Gastrocnemius medialis (tissue), 4 donors: ENCODE results near the gene DHRS1. TPM values are rescaled to one million over a fixed set of nuclear protein-coding genes. Genes with fewer than 3 reads are reported as not detected.

ENCODE experiments used
- ATAC-seq, 2 donors: fragments of 150-250 bp; one replicate each; pipeline ENCODE4 v1.9.1; 2016
- DNase-seq, 2 donors: peaks; one replicate each; pipeline ENCODE4 v3.0.0-alpha.2; 2019
- H3K27ac ChIP-seq, 4 donors: fragments of 200-600 bp; sonication (generic); 1 replicate in 1 of 4; 2 replicates in 3 of 4; pipeline ENCODE4 v1.5.1; 2016 to 2018; ENCODE audit warnings: mild to moderate bottlenecking in 2 of 4, moderate library complexity in 1 of 4
- H3K27me3 ChIP-seq, 3 donors: fragments of 200-600 bp; sonication (generic) in 2 of 3; 1 replicate in 1 of 3; 2 replicates in 2 of 3; pipeline versions ENCODE4 v1.5.1 to v1.6.0; 2016 to 2019; ENCODE audit warnings: mild to moderate bottlenecking in 1 of 3, moderate library complexity in 1 of 3
- H3K36me3 ChIP-seq, 2 donors: fragments of 200-600 bp; sonication (generic) in 1 of 2; one replicate each; pipeline ENCODE4 v1.5.1; 2017 to 2018
- H3K4me1 ChIP-seq, 2 donors: fragments of 200-600 bp; sonication (generic) in 1 of 2; one replicate each; pipeline ENCODE4 v1.5.1; 2016 to 2017; ENCODE audit warnings: mild to moderate bottlenecking in 2 of 2
- H3K4me3 ChIP-seq, 4 donors: fragments of 200-600 bp; sonication (generic) in 3 of 4; 1 replicate in 1 of 4; 2 replicates in 3 of 4; pipeline ENCODE4 v1.5.1; 2016 to 2019; ENCODE audit warnings: mild to moderate bottlenecking in 2 of 4
- H3K9me3 ChIP-seq, 3 donors: fragments of 200-600 bp; sonication (generic) in 2 of 3; 1 replicate in 1 of 3; 2 replicates in 2 of 3; pipeline ENCODE4 v1.5.1; 2016 to 2019
- CTCF ChIP-seq, 5 experiments: fragments of 450-650 bp in 3 of 5; fragments of 200-600 bp in 2 of 5; sonication (generic) in 2 of 5; IDR thresholded peaks in 4 of 5; conservative IDR thresholded peaks in 1 of 5; 1 replicate in 4 of 5; 2 replicates in 1 of 5; pipeline ENCODE4 v1.5.1; 2016 to 2019; ENCODE audit warnings: antibody characterized with exemption in 5 of 5, mild to moderate bottlenecking in 3 of 5, moderate library complexity in 3 of 5
- POLR2A ChIP-seq, 2 donors: fragments of 450-650 bp; IDR thresholded peaks; one replicate each; pipeline ENCODE4 v1.6.1; 2017; ENCODE audit warnings: antibody characterized with exemption in 2 of 2, mild to moderate bottlenecking in 2 of 2, moderate library complexity in 2 of 2
- in situ Hi-C, 4 donors: fragments of 200-750 bp; cut with MboI; loops; one replicate each; pipeline versions ENCODE4 v1.15.0 to v1.8.0; 2017; ENCODE audit warnings: low sequenced_read_pairs in 4 of 4
- intact Hi-C: fragments of 100-400 bp; cut with DNase I; formaldehyde crosslinking; loops from one replicate; pipeline ENCODE4 v1.15.1; 2023; ENCODE audit warnings: low total_unique reads
- total RNA-seq, 4 donors: library from RNA; depleted of rRNA; stranded (reverse); fragments of >200 nt; gene quantifications; one replicate each; pipeline versions ENCODE4 v1.1.0 to v1.2.3, GENCODE V29; 2016

The DHRS1 gene
- total RNA-seq, 4 donors from 2014 or later = 1.9 to 12.2 (median 8.2) TPM

DNA sequence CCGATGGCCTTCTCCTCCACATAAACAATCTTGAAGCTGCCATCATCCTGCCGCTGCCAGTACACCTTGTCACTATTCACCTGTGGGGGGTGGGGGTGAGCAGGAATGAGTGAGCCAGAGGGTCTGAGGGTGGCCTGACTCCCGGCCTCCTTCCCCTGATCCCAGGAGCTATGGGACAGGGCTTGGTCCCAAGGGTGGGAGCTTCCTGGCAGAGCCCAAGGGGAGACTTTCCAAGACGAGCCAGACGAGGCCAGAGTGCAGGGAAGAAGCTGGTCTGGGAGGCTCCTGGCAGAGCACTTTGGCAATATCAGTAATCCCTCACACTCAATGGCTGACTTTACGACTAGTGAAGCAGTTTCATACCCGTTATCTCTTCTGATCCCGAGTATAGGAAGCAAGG is 44.1 kb downstream of the DHRS1 start:
- no peak for ATAC-seq
- Histone ChIP-seq H3K27me3 (no peaks in the 10 kb centered on the region), H3K27ac (no peak overlapping the region), H3K4me3 (no peak overlapping the region), H3K36me3 (no peaks in the 10 kb centered on the region), H3K9me3 (no peaks in the 10 kb centered on the region), H3K4me1 (no peaks in the 10 kb centered on the region)
- in situ Hi-C loops (no loop called here), intact Hi-C loops (no loop called here)
- DNase-seq = no peak
- TF ChIP-seq CTCF (IDR thresholded peaks at IDR 0.05 in 4 of 5, conservative IDR thresholded peaks at IDR 0.05 in 1 of 5) (no peak), POLR2A (IDR thresholded peaks at IDR 0.05) (no peak)

DNA sequence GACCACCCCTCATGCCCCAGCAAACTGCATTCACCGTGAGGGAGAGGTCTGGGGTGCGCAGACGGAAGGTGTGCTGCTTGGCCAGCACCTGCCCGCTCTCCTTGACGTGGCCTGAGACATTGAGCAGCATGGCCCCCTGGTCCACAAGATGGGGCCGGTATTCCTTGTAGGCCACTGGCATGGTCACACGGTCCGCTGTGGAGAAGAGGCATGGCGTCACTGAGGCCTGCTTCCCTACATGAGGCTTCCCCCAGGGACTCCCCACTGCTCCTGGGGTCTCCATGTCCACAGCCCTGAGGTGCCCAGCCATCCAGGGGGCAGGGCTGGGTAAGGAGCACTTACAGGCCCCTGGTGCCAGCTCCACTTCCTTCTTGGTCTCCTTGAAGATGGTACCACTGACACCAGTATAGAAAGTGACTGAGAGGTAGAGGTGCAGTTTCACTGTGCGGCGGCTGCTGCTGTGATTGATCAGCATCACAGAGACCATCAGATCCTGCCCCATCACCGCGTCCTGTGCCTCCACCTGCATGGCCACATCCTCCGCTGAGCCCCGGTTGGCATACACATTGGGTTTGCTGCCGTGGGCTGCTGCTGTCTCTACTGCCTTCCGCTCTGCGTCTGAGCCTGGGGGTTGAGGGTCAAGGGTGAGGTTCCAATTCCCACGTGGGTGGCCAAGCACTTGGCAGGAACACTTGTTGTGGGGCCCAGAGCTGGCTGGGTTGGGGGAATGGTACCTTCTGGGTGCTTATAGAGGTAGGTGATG is 44.8 kb downstream of the DHRS1 start:
- H3K36me3 ChIP-seq = no peaks in the 10 kb centered on the region
- in situ Hi-C loops = no loop called here
- no peak for TF ChIP-seq CTCF (IDR thresholded peaks at IDR 0.05 in 4 of 5, conservative IDR thresholded peaks at IDR 0.05 in 1 of 5)
- TF ChIP-seq POLR2A (IDR thresholded peaks at IDR 0.05) = no peak

DNA sequence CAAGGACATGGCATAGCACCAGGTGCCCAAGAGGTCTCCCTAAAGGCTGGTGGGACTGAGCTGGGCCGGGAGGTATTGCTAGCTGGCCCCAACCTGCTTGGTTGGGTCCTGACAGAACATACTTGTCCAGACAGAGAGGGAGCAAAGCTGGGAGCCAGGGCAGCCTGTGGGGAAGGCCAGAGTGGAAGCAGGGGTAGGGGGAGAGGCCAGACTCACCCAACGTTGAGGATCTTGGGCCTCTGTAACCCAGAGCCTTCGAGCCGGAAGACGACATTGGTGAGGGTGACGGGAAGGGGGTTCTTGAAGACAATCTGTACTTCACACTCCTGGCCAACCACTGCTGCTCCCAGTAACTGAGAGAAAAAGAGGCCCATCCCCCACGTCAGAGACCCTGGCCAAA is 45.6 kb downstream of the DHRS1 start:
- no peak for ATAC-seq

More for the DNA sequence above, 44.8 kb downstream of the DHRS1 start:
- Histone ChIP-seq H3K9me3 (no peaks in the 10 kb centered on the region), H3K4me1 (no peaks in the 10 kb centered on the region), H3K4me3 (no peak overlapping the region), H3K27me3 (no peaks in the 10 kb centered on the region), H3K27ac (no peak overlapping the region)
- DNase-seq (no peak), ATAC-seq (no peak)
- intact Hi-C loops = no loop called here

DNA sequence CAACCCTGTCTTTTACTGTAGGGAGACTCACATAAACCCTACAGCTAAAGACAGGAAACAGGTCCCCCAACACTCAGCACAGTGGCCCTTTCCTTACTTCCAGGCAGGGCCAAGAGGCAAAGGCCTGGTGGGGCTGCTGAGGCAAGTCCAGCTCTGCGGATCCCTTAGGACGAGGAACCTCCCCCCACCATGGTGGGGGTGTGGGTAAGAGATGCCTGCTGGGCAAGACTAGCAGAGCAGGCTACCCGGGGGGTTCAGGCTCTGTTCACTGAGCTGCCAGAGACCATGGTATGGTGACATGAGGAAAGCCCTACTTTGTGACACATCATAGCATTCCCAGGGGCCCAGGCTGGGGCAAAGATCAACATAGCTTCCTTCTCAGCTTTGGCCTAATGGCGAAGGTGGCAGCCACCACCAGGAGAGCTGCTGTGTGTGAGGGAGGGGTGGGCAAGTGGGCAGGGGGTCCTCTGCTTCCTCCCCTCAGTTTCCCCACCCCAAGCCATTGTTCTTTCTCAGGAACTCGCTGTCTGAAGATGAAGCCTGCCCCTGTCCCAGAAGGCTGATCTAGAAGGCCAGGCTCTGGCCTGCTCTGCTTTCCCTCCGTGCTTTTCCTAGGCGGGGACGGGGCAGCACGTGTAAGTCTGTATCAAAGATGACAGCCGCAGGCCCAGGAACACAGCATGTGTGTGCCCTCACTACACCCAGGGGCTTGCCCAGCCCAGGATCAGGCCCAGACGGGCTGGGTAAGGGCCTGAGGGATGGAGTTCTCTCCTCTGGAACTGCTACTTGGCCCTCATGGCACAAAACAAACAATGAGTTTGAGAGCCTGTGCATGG is 47.1 kb downstream of the DHRS1 start:
- no peak overlapping the region for H3K4me3 ChIP-seq
- H3K27ac ChIP-seq = no peak overlapping the region
- no peak for DNase-seq
- no peak for ATAC-seq
- no peaks in the 10 kb centered on the region for H3K4me1 ChIP-seq
- H3K9me3 ChIP-seq = no peaks in the 10 kb centered on the region
- in situ Hi-C loops (no loop called here), intact Hi-C loops (no loop called here)
- H3K36me3 ChIP-seq = no peaks in the 10 kb centered on the region
- TF ChIP-seq CTCF (IDR thresholded peaks at IDR 0.05 in 4 of 5, conservative IDR thresholded peaks at IDR 0.05 in 1 of 5) (no peak), POLR2A (IDR thresholded peaks at IDR 0.05) (no peak)
- no peaks in the 10 kb centered on the region for H3K27me3 ChIP-seq

More for the DNA sequence above, 45.6 kb downstream of the DHRS1 start:
- no peak for DNase-seq
- Histone ChIP-seq H3K4me1 (no peaks in the 10 kb centered on the region), H3K27ac (no peak overlapping the region), H3K4me3 (no peak overlapping the region), H3K36me3 (no peaks in the 10 kb centered on the region), H3K27me3 (no peaks in the 10 kb centered on the region), H3K9me3 (no peaks in the 10 kb centered on the region)
- intact Hi-C loops (no loop called here), in situ Hi-C loops (no loop called here)
- TF ChIP-seq CTCF (IDR thresholded peaks at IDR 0.05 in 4 of 5, conservative IDR thresholded peaks at IDR 0.05 in 1 of 5) (no peak), POLR2A (IDR thresholded peaks at IDR 0.05) (no peak)
